Activated CD4-positive, alpha-beta T cell treated with anti-CD3 and anti-CD28 coated beads, Interleukin-10, Interleukin-2, amounts not matched to agents 100 ng/mL and 50 ng/mL, durations not matched to agents 16 hours and 8 hours (primary cell): Measurements from ENCODE around the gene TOX3.

ENCODE experiments used
- DNase-seq: peaks from one replicate; pipeline ENCODE4 v3.0.0-alpha.2; 2020

TOX3 gene

DNA sequence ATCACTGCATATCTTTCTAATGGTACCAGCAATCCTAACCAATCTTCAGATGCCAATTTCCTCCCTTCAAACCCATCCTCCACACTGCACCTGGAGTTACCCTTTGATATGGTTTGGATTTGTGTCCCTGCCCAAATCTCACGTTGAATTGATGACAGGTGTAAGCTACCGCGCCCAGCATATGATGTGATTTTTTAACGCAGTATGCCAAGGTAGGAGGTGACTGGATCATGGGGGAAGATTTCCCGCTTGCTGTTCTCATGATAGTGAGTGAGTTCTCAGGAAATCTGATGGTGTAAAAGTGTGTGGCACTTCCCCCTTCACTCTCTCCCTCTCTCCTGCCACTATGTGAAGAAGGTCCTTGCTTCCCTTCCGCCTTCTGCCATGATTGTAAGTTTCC lies 57.0 kb downstream of the TOX3 start:
- no peak for DNase-seq

DNA sequence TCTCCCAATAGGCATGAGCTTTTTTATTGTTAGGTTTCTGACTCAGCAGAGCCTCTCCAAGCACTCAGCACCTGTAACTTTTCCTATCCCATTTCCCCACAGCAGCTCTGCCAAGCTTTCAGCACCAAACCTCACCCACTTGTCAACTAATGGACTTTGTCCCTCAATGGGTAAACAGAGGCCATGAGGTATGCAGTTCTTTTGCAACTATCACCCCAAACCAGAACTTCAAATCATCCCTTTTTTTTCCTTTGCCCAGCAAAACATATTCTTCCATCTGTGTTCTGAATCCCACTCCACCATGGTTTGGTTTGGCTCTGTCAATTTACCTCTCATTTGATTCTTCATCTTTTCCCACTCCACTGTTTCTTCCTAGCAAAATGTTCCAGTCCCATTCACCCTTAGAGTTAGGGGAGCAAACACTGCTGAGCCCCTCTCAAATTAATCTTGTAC lies 58.1 kb downstream of the TOX3 start:
- no peak for DNase-seq

DNA sequence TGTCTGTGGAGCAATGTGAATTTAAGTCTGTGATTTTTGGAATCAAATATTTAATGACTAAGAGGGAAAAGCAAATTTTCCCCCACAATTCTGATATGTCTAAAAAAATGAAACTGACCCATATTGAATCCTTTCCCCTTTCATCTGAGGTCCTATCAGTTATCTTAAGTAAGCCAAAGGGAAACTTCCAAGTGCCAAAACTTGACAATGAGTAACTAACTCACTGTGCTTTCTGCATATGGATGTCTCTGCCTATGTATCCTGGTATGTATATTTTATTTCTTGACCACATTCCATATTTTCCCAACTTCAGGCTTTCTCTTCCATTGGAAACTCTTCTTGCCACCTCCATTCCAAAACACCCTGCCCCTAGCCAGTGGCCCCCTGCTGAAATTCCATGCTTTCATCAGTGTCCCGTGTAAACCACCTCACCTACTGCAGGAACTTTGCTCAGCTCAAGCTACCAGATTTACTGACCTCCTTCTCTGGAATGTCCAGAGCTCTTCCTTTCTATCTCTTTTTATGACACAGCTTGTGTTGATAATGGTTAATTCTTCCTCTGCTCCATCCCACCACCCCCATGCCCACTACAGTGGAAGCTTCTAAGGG lies 59.0 kb downstream of the TOX3 start:
- no peak for DNase-seq

DNA sequence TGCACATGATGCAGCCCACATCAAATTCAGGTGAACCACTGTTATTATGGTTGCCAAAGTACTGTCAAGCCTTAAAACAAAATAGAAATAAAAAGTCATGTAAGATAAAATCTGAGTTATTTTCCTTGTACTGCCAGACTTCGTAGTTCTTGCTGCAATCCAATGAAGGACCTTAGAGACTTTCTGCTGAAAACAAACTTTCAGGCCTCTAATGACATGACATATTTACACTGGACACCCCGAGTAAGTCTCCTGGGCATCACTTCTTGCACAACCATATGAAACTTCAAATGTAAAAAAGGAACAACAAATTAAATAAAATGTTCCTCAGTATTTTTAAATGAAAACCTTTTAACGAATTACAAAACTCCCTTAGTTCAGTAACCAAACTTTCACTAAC lies 66.7 kb downstream of the TOX3 start:
- DNase-seq, result no peak

DNA sequence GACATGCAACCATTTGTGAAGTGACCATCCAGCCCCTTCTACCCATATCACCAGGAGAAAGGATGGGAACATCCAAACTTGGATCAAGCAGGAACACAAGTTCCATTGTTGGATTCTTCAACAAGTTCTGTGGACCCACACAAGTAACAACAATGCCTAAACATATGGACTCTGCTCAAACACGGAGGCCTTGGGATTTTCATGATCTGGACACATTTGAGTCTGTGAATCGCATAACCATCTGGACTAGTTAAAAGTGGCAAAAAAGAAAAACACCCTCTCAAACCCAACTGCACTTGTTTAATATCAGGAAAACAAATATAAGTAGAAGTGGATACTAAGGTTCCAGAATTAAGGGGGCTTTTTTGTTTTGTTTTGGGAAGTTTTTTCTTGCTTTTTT lies 70.8 kb downstream of the TOX3 start:
- no peak for DNase-seq

DNA sequence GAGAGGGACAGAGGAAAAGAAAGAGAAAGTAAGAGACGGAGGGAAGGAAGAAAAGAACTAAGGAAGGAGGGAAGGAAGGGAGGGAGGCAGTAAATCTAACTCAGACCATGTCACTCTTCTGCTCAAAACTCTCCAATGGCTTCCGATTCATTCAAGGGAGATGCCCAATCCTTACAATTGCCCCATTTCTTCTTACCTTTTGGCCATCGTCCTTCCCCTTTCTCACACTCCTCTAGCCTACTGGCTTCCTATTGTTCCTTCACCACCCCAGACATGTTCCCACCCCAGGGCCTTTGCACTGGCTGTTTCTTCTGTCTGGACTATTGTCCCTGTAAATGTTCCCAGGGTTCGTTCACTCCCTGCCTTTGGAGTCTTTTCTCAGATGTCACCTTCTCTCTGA lies 72.3 kb downstream of the TOX3 start:
- DNase-seq, result no peak

DNA sequence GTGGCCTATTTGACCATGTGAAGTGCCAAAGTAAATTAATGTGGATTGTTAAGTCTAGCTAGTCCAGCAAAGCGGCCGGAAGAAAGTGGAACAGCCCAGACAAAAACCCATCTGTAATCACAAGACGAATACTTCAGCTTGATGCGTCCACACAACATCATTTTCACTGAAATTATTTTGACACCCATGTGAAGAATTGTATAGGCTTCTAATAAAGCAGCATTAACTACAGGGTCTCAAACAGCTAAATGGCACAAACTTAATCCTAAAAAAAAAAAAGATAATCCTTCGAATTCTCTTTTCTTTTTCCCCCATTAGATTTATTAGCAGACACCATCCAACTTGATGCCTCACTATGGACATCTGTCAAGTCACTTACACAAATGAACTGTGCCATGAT lies 73.8 kb downstream of the TOX3 start:
- DNase-seq, result no peak

DNA sequence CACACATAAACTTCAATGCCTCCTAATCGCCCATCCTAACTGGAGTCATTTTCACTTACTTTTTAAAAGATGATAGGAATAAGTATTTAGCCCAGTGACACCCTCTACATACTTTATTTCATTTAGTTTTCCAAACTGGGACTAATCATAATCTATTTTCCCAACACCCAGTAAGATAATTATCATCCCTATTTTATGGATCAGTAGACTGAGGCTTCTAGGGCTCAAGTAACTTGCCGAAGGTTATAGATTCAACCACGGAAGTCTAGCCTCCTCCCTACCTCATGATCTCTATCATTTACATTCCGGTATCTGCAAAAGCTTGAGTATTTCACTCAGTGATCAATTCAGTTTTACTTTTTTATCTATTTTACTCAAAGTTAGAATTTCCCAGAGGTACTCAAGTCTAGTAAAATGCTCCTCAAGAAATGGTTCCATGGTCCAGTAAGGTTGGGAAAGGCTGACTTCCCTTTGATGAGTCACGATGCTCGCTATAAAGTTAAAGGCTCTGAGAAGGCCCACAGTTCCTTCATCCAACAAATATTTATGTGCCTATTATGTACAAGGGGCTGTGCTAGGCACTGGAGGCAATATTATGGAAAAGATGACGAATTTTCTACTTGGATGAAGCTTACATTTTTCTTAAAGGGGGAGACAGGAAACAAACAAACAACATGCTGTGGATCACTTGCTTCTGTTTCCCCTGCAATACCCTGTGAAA lies 75.1 kb downstream of the TOX3 start:
- no peak for DNase-seq

DNA sequence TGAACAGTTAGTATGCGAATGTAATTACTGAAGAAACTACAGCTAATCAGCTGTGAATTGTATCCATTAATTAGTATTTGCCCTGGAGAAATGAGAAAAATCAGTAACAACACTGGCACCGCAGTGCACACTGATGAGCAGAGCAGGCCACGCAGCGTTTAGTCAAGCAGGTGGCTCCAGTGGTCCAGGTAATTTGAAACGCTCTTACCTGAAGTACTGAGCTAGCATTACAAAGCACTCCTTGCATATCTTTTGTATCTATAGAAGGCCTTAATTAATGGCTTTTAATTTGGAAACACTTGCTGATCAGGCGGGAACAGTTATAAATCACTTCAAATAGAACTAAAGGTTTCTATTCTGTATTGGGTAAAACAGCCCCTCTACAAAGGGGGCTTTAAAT lies 76.4 kb downstream of the TOX3 start:
- DNase-seq, result no peak

DNA sequence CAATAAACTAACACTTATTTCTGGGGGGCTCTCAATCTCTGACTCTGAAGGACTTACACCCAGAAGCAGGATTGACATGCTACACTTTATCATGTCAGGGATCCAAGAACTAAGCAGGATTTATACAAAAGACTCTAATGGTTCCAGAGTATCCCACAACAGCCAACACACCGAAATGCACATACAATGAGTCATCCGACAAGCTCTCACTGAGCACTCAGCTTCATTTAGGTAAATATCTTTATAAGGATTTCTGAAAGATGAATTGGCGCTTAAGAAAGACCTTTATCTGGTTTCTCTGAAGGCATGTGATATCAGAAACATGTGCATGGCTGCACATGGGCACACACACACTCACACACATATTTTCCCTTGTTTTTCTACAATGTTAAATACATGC lies 77.2 kb downstream of the TOX3 start:
- no peak for DNase-seq

DNA sequence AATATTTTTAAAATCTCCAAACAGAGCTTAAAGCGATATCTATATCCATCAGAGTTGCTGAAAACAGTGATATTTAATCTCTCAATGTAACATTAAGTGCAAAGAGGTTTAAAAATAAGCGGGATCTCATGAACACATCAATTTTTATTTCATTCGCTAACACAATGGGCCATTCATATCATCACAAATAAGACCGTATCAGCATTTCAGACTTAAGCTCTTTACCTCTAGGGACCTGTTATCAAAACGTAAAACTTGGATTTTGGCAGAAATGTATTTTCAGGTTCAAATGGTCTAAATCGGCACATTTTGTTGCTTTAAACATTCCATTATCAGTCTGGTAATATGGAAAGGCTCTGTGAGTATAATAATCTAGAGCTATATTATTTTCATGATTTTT lies 77.9 kb downstream of the TOX3 start:
- DNase-seq, result no peak

DNA sequence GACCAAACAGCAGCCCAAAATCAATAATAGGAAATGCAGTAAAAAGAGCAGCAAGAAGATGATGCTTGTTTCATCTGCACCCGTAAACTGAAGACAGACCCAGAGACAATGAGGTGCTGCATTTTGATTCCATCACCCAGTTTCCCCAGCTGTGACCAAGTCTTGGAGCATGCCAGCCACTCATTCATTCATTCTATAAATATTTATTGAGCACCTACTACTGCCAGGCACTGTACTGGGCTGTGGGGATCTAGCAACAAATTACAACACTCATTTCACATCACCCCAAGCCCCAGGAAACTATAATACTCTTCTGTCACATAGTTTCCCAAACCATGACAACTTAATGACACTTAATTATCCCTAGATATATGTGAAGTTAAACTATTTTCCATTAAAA lies 79.2 kb downstream of the TOX3 start:
- DNase-seq, result no peak

DNA sequence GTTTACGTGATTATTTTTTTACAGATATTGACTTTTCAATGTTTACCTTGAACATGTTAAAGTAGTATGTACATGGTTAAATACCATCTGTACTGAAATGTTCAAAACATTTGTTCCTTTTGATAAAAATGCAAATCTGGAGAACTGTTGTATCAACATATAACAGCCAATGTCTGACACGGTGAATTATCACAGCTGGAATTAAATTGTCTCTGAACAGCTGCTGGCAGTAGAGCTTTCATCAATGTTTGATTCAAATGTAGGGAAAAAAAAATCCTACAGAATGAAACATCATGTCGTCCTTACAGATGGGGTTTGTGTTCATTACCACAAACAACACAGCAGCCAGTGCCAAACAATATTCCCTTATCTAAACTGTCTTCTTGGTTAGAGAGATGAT lies 79.9 kb downstream of the TOX3 start:
- no peak for DNase-seq

DNA sequence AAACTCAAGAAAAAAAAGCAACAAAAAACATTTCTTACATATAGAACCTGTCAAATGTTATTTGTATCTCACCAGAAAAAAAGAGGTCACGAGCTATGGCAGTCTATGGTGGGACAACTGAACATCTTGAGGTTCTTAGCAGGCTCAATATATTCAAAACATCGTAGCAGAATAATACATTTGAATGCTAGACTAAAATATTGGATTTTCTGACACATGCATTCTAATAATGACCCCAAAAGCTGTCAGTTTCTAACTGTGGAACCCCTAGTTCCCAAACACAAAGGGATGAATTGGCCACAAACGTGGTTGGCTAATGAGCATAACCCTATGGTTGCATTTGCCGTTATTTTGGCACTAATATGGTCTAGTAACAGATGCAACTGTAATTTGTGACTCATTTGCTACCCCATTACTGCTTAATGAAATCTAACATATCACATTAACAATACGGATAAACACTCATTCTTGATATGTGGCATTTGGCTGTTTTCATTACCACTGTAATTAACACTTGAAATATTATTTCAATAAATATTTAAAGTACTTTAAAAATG lies 81.2 kb downstream of the TOX3 start:
- DNase-seq, result no peak

DNA sequence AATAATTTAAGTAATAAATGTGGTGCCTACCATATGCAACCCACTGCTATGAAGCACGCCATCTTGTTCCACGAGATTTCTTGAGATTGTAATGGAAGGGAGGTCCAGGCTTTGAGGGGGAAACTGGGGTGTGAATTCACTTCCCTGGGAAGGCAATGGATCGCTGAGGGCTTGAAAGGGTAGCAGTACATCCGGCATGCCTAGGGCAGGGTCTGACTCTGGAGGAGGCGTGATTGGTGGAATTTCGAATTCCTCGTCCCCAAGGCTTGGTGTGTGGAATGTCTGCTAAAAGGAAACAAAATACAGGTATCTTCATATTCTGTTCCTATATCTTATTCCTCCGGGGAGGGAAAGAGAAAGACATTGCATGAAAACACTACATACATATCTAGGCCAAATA lies 83.0 kb downstream of the TOX3 start:
- DNase-seq, result no peak

DNA sequence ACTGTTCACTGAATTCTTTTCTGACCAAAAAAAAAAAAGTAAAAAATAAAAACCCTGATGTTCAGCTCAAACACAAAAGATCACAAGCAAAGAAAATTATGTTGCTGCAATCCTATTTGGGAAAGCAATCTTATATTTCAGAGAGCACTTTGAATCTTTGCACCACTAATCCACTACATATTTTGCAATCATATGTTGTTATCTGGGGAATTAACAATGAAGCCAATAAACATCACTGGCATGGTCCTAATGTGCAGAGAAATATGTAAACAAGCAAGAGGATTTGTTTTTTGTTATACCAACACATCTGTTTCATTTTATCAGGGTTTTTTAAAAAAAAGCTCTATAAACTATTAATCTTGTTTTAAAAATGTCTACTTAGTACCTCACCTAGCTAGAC lies 84.1 kb downstream of the TOX3 start:
- no peak for DNase-seq

DNA sequence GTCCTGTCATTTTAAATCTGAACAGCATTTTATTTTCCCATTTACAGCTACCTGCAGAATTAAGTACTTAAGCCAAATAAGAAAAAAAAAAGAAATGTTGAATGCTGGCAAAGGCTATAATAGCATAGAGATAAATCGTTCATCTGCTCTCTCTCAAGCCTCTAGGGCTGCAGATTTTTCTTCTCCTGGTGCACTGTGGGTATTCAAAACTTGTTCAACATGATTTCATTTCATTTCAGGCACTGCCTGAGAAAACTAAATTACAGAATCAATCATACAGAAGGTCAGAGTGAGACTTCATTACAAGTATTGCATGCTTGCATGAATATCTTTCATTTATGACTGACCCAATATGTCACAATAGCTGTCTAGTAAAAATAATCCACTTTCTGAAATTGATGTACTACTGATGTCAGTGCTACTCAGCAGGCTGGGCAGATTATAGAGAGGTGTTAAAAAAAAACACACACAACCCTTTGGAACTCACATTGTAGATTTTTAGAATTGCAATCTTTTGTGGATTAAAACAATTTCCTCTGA lies 86.2 kb downstream of the TOX3 start:
- no peak for DNase-seq

DNA sequence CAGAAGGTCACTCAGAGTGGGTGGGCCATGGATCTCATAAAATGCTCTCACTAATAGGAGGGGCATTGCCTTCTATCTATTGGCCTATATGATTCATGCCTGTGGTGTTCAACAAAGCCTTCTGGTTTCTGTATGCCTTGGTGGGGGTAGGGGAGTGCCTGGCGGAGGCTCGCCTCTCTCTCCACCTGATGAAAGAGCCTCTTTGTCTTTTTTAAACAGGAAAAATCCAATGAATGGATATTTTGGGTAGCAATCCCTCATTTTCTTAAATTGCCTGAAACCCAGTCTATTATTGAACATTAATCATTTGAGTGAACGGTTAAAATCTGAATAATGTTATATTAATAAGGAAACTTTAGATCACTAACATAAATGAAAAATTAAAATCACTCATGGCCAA lies 90.6 kb downstream of the TOX3 start:
- DNase-seq, result no peak

DNA sequence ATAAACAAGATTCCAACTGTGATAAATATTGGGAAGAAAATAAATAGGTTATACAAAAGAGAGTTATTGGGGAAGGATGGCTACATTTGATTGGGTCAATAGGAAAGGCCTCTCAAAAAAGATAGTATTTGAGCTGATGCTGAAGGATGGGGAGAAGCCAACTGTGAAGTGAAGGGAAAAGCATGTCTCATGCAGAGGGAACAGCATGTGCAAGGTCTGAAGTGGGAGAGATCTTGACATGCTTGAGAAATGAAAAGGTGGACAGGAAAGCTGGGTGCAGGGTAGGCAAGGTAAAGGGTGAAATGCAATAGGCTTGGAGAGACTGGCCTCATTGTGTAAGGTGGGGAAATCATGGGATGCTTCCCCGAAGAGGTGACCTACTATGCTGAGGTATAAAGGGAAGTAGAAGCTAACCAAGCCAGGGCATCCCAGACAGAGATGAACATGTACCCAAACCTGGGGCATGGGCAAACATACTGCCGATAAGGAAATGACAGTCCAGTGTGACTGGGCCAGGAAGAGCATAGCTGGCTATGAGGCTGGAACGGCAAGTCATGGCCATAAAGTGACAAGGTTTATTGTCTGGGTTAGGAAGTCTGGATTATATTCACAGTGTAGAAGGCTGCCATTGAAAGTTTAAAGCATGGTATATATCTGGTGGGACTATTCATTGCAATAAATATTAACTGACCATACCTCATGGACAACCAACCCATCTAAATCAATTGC lies 91.2 kb downstream of the TOX3 start:
- no peak for DNase-seq

DNA sequence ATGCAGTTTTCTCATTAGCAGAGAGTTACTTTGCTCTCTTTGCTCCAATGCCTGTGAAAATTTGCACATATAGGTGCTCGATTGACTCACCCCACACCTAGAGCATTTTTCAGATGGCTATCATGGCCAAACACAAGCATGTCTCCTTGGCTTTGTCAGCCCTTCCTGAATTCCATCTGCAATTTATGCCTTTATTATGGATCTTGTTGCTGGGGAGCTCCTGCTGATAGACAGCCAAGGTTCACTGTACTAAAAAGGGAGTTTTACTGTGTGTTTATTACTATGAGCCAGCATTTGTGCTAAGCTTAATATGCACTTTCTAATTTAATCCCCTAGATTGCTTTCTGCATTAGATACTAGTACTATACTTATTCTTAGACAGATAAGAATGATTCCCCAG lies 93.3 kb downstream of the TOX3 start:
- DNase-seq, result no peak

DNA sequence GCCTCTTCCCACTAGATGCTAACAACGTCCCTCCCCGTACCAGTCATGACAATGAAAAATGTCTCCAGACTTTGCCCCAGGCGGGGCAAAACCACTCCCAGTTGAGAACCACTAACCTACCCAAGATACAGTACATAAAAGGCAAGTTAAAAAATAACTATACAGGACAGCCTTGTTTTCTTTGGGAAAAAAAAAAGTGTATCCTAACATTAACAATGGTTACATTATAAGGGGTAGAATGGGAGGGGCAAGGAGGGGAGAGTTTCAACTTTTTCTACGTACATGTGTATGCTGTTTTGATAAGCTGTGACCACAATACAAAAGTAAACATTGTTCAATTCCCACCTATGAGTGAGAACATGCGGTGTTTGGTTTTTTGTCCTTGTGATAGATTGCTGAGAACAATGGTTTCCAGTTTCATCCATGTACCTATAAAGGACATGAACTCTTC lies 94.9 kb downstream of the TOX3 start:
- no peak for DNase-seq

DNA sequence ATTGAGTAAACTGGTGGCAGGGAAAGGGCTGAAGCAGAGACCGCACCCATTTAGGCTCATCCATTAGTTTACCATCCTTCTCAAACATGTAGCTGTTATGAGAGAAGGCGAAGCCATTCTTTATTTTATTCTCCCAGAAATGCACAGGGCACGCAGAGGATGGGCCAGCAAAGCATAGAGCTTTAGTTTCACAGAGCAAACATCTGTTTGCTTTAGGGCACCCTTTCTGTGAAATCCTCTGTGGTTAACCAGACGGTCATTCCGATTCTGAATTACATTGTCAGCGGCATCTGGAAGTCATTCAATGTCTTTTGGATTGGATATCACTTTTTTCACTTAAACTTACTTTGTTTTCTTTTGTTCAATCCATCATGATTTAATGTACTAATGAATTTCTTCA lies 96.0 kb downstream of the TOX3 start:
- DNase-seq, result no peak

DNA sequence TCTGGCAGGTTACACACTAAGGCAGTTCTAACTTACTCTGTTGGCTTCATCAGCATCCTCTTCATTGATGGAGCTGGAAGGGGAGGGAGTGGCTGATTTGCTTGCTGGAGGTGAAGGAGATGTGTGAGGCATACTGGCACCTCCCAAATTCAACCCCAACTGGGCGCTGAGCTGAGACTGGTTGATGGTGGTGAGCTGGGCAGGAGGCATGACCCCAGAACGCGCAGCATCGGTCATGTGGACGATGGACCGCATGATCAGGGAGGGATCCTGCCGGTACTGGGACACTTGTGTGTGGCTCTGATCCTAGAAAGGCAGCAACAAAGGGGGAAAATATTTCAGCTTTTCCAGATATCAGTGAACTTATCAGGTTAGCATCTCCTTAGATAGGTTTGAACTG lies 96.7 kb downstream of the TOX3 start:
- no peak for DNase-seq

DNA sequence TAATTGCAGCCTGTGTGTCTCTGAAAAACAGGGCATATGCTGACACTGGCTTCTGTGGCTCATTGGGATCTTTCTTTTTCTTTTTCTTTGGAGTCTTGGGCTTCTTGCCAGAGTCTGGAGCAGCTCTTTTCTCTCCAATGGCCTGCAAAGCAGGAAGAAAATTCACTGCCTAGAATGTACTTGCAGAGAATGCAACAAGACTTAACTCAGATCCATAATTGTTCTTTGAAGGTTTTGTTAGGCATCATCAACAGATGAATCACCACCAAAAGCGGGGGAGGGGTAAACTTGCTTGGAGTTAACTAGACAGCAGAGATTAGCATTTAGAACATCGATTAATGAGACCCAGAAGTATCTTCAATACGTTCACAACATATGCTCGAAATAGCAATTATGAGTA lies 100.9 kb downstream of the TOX3 start:
- DNase-seq, result no peak
